Adrenal gland (tissue), 5 donors: ENCODE data around the gene FRMD3.

ENCODE experiments used
- POLR2A ChIP-seq, 2 donors: fragments of 450-650 bp; IDR thresholded peaks; one replicate each; pipeline ENCODE4 v1.6.1; 2017; ENCODE audit warnings: antibody characterized with exemption in 2 of 2, mild to moderate bottlenecking in 2 of 2, moderate library complexity in 1 of 2
- TF ChIP-seq, protein P1 (sequence below), 6 experiments: fragments of 450-650 bp in 4 of 6; fragments of 200-600 bp in 2 of 6; sonication (generic) in 1 of 6; IDR thresholded peaks; 1 replicate in 5 of 6; 2 replicates in 1 of 6; pipeline versions ENCODE4 v1.5.1 to v1.8.0; 2016 to 2021; ENCODE audit warnings: antibody characterized with exemption in 6 of 6, mild to moderate bottlenecking in 2 of 6, moderate library complexity in 1 of 6
- donor health status: DM: no; HTN: no; CAD: no.

DNA sequence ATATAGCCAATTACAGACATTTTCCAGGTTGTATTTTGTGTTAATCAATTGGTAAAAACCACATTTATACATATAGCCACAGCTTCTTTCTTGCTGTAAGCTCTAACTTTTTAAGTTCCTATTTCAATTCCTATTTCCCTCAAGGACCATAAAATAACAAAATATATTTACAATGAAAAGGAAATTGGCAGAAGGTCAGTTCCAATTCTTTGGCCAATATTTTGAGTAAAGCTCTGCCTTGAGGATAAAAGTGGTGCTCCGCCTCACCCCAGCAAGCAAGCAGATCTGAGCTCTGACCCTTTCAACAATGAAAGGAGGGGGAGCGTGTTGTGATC is 271.9 kb downstream of the FRMD3 start:
- TF ChIP-seq, protein P1, sequence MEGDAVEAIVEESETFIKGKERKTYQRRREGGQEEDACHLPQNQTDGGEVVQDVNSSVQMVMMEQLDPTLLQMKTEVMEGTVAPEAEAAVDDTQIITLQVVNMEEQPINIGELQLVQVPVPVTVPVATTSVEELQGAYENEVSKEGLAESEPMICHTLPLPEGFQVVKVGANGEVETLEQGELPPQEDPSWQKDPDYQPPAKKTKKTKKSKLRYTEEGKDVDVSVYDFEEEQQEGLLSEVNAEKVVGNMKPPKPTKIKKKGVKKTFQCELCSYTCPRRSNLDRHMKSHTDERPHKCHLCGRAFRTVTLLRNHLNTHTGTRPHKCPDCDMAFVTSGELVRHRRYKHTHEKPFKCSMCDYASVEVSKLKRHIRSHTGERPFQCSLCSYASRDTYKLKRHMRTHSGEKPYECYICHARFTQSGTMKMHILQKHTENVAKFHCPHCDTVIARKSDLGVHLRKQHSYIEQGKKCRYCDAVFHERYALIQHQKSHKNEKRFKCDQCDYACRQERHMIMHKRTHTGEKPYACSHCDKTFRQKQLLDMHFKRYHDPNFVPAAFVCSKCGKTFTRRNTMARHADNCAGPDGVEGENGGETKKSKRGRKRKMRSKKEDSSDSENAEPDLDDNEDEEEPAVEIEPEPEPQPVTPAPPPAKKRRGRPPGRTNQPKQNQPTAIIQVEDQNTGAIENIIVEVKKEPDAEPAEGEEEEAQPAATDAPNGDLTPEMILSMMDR (IDR thresholded peaks at IDR 0.05), result no peak
- no peak for TF ChIP-seq POLR2A (IDR thresholded peaks at IDR 0.05)
